Fibroblast of skin of right biceps (primary cell): ENCODE data around the gene PPP1R12B.
"Not testable (repeated sequence)": the region's sequence is repeated elsewhere in the genome, so short reads cannot be mapped to it uniquely, and the experiment has no call there.

ENCODE experiments used
- DNase-seq: peaks from one replicate; pipeline ENCODE4 v3.0.0-alpha.2; 2013

Gene PPP1R12B

GRCh38 chr1:202638701-202639305 lies 290.3 kb downstream of the PPP1R12B start:
- DNase-seq, result not testable (repeated sequence)

- DNase-seq, result no peak
These were observed 291.0 kb downstream of the PPP1R12B start for GRCh38 chr1:202639500-202639899.

- no peak for DNase-seq
These were observed 293.7 kb downstream of the PPP1R12B start for GRCh38 chr1:202642212-202642611.
